ENCODE measurements around the gene COMMD4.
"Not testable (repeated sequence)": the region's sequence is repeated elsewhere in the genome, so short reads cannot be mapped to it uniquely, and the experiment has no call there.

Gene COMMD4

DNA sequence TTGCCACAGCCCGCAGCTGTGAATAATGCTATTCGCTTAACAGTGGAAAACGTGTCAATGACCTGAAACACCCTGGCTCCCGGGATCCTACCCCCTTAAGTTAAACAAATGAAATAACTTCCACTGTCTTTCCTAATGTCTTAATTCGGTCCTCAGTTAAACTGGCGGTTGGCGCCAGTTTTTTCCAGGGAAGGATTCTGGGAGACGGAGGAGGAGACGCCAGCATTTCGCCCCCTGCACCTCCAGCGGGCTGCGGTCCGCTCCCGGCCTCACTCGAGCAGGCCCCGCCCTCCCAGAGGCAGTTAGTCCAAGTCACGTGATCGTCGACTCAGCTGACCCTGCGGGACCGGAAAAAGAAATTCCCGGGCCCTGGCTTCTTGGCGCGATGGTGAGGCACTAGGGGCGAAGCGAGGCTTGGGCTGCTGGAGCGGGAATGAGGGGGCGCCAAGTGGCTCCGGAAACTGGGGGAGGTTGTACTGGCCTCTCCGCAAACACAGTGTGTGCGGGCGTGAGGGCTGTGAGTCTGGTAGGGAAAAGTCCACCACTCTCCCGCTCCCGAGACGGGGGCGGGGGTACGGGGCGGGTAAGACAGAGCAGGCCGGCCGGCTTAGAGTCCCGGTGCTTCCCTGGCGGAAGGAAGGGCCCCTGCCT lies at the start of gene COMMD4:
TSS of gene COMMD4 (plus strand) at position 359 of the 651 bp plus-strand sequence. CDS start at position 386, 27 bp downstream.
- DNase-seq (ENCODE audit: low read depth) = peak; percentile 93

DNA sequence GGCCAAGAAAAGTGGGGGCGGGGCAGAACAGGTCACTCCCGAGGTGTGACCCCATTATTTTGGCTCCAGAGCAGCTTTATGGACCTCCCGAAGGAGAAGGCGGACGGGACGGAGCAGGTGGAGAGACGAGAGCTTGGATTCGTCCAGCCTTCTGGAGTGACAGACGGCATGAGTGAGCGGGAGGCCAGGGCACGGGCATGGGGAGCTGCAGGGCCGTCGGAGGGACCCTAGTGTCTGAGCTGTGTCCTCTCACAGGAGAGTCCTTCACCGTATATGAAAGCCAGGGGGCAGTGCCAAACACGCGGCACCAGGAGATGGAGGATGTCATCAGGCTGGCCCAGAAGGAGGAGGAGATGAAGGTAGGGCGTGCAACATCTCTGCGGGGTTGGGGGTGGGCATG lies 42.2 kb upstream of the COMMD4 start:
- DNase-seq (ENCODE audit: low read depth) = not testable (repeated sequence)

DNA sequence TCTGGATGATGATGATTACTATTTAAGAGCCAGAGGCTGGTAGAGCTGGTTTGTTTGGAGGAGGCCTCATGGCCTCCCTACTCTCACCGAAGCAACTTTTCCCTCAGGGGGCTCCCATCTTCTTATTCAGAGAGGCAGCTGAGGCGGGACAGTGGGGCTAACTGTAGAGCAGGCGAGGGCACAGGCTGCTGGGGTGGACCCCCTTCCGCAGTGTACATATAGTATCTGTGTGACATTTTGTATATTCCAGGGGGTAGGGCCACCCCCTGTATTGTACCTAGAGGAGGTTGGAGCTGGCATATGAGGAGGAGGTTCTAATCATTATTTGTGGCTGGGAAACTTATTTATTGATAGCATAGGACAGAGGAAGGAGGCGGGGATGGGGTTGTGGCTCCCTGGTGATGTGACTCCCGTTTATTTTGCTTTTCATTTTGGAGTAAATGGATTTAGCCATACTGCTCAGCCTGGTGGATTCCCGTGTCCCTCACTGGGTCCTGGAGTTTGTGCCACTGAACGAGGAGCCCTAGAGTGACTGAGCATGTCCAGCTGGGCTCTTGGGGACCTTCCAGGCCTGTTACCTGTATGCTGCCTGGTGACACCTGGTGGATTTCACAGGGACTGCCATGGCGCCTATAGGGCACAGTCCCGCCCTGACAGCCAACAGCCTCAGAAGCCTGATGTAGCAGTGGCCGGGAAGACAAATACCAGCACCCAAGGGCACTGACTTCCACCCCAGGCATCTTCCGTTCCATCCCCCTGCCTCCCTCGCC lies 37.1 kb upstream of the COMMD4 start:
- not testable (repeated sequence) for DNase-seq (ENCODE audit: low read depth)

DNA sequence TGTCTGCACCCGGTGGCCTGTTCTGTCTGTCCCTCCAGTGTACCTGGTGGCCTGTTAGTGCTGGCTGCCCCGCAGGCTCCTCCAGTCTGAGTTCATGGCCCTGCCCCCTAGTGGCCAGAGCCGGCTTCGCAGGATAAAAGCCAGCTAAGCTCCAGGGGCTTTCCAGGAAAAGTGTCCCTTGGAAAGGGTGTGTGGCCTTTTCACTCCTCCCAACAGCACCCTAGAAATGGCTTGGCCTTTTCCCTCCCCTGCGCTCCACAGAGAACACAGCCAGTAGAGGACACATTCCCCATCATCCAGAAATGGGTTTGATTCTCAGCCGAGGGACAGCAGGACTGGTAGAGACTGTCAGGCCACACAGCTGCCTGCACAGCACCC lies 36.6 kb upstream of the COMMD4 start:
- not testable (repeated sequence) for DNase-seq (ENCODE audit: low read depth)

DNA sequence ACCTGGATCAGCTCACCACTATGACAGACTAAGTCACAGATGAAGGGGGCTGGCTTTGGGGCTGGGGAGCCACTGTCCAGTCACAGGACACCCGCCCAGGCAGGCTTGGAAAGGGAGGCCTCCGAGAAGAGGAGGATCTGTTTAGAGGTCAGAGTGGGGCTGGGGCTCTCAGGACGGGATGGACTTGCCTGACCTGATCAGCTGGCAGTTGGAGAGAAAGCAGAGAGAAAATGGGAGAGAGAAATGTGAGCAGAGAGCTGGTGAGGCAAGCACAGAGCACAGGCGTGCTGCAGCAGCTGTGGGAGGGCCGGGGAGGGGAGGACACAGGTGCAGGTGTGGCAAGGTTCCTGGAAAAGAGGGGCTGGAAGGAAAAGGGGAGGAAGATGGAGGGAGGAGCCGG lies 35.8 kb upstream of the COMMD4 start:
- not testable (repeated sequence) for DNase-seq (ENCODE audit: low read depth)

DNA sequence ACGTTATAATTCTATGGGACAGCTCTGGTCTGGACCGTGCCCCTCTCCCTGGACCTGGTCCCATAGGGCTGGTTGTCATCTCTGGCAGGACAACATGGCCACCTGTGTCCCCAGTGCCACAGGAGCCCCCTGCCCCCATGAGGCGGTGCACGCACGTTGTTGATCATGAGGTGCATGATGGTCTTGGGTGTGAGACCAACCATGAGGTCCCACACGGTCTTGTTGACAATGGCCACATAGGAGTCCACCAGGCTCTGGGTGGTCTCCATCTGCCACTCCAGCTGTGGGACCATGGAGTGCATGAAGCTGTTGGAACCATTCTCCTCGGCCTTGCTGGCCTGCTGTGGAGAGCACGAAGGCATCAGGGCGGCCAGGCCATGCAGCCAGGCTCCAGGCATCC lies 33.5 kb upstream of the COMMD4 start:
- DNase-seq (ENCODE audit: low read depth) = no peak

DNA sequence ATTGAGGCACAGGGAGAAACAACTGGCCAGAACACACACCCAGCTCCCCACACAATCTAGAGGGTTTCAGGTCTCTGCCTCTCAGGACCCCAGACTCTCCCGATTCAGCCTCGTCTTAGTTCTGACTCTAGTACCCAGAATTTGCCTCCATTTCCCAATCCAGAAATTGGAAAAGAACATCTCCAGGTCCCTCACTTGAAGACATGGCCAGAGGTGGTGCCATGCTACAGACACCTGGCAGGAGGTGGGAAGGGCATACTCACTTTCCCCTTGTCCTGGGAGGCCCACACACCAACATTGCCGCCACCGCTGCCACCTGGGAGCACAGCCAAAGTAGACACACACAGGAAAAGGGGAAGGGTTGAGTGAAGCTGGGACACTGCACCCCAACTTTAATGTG lies 33.1 kb upstream of the COMMD4 start:
- not testable (repeated sequence) for DNase-seq (ENCODE audit: low read depth)

DNA sequence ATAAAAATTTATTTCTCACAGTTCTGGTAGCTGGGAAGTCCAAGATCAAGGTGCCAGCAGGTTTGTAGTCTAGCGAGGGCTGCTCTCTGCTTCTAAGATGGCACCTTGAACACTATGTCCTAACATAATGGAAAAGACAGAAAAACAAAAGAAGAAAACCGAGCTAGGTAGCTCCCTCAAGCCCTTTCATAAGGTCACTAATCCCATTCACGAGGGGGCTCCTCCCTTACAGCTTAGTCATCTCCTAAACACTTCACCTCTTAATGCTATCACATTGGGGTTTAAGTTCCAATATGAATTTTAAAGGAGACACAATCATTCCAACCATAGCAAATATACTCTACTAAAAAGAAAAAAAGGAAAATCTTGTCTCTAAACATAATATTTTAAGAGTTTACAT lies 29.7 kb upstream of the COMMD4 start:
- DNase-seq (ENCODE audit: low read depth) = no peak

DNA sequence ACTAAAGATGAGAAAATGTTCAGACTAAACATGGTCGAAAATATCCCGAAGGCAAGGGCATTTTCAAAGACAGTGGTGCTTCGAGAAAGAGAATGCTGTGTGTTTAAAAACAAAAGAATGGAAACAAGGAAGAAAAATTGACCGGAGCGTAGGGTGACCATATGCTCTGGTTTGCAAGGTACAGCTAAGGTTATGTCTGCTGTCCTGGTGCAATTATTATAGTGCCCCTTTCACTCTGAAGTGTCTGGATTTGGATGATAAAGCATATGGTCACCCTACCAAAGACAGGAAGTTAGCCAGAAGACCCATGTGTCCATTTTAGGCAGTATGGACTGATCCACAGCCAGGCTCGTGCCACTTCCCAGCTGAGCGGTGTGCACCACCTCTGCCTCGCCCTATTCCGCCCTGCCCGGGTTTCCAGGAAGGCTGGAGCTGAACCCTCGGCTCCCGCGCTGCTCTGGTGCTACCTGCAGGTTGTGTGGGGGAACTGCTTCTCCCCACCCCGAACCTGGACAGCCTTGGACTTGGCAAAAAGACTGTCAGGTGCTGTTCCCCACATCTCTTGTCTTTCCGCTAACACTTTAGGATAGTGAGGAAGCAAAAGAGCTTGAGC lies 28.0 kb upstream of the COMMD4 start:
- DNase-seq (ENCODE audit: low read depth) = peak; percentile 31

DNA sequence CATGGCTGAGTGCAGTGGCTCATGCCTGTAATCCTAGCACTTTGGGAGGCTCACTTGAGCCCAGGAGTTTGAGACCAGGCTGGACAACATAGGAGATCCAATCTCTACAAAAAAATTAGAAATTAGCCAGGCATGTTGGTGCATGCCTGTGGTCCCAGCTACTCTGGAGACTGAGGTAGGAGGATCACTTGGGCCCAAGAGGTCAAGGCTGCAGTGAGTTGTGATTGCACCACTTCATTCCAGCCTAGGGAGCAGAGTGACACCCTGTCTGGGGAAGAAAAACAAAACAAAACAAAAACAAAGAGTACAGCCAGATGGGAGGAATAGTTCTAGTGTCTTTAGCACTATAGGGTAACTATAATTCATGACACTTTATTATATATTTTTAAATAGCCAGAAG lies 26.2 kb upstream of the COMMD4 start:
- peak; percentile 68 for DNase-seq (ENCODE audit: low read depth)

DNA sequence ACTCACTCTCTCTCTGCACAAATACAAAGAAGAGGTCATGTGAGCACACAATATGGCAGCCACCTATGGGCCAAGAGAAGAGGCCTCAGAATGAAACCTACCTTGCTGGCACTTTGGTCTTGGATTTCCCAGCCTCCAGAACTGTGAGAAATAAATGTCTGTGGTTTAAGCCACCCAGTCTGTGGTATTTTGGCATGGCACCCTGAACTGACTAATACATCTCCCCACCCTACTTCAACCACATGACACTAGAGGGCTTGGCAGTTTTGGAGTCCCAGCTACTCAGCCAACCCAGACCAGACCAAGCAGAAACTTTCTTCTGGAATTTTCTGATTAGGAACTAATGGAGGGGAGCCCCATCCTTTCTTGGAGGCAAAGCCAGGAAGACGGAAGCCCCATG lies 23.3 kb upstream of the COMMD4 start:
- peak; percentile 12 for DNase-seq (ENCODE audit: low read depth)

DNA sequence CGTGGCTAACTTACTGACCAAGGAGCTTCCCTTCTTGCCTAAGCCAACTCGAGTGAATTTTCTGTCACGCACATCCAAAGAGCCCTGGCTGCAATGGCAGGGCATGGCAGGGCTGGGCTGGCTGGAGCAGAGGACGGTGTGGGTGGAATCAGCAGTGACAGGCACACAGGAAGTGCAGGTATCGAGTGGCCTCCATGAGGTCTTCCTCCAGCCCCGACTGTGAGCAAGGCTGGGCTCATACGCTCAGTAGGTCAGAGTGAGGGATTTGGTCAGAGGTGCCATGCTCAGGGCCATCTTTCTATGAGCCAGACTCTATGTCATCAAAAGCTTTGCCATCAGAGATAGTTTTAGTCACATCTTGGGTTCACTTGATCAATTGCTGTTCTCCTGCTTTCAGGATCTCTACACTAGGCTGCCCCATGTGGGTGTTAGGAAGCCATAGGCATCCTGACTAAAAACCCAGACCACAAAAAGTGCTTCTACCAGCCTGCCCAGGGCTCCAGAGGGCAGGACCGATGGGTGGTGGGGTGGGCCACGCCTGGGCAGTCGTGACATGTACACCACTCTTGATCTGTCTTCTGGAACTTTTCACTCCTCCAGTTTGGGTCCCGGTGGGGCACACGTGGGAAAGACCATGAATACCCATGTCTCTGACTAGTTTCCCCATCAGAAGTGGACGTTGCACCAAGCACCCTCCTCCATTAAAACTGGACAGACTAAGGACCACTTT lies 22.6 kb upstream of the COMMD4 start:
- DNase-seq (ENCODE audit: low read depth) = no peak

DNA sequence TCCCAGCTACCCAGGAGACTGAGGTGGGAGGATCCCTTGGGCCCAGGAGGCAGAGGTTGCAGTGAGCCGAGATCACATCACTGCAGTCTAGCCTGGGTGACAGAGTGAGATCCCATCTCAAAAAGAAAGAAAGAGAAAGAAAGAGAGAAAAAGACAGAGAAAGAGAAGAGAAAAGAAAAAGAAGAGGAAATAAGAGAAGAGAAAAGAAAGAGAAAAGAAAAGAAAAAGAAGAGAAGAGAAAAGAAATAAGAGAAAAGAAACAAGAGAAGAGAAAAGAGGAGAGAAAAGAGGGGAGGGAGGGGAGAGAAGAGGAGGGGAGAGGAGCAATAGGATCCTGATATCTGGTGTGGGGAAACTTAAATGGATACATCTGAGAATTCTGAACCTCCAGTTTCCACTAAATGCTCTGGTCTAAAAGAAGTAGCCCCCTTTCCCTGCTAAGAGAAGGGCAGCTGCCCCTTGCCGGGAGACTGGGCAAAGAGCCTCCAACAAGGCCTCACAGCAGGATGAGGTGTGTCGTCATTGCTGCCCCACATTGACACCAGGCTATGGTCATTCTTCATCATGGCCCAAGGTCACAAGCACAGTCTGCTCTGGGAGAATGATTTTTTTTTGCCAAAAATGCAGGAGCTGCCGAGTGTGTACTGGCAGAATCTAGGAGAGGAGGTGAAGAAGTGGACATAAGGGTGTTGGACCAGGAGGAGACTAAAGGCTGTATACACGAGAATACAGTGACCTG lies 21.1 kb upstream of the COMMD4 start:
- DNase-seq (ENCODE audit: low read depth) = no peak

DNA sequence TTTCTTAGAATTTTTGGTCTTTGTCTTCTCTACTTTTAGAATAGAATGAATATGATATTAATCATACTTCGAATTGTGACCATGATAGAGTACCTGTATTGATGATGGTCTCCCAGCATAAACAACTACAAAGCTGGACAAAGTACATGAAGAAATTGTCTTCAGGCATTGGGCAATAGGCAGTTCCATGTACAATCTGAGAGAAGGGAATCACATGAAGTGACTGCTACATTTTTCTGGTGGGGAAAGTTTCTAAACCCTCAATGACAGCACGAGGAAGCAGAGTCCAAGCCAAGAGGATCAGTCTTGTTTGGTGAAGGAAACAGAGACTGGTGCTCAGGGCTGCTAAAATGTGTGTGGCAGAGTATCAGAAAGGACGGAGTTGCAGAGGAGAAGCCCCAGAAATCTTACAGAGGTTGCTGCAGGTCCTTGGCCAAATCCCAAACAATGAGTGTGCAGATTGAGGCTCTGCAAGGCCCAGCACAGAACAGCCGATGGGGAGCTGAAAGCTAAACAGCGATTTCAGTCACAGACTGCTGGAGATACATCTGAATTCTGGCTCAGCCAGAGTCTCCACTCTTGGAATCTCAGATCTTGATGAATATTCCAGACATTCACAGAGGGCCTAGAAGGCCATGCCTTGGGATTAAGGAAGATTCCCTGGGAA lies 16.5 kb upstream of the COMMD4 start:
- DNase-seq (ENCODE audit: low read depth) = peak; percentile 28

DNA sequence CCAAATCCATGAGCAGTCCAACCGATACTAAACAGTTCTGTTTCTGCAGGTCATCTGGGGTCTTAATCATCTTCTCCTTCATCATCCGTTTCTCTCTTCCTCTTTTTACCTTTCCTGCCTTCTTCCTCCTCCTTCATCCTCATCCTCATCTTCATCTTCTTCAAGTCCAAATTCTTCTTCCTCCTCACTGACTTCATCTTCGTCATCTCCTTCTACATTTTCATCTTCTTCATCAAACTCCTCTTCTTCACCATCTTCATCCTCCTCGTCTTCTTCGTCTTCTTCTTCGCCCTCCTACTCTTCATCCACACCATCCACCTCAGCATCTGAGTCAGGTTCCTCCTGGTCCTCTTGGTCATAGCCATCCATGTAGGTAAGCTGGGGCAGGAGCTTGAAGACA lies 14.2 kb upstream of the COMMD4 start:
- DNase-seq (ENCODE audit: low read depth) = no peak

DNA sequence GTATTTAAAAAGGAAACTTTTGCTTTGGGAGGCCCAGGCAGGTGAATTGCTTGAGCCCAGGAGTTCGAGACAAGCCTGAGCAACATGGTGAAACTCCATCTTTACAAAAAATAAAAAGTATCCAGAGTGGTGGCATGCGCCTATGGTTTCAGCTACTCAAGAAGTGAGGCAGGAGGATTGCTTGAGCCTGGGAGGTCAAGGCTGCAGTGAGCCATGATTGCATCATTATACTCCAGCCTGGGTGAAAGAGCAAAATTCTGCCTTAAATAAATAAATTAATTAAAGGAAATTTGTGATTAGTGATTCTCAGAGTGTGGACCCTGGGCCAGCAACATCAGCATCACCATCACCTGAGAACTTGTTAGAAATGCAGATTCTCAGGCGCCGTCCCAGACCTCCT lies 9.9 kb upstream of the COMMD4 start:
- DNase-seq (ENCODE audit: low read depth) = no peak

DNA sequence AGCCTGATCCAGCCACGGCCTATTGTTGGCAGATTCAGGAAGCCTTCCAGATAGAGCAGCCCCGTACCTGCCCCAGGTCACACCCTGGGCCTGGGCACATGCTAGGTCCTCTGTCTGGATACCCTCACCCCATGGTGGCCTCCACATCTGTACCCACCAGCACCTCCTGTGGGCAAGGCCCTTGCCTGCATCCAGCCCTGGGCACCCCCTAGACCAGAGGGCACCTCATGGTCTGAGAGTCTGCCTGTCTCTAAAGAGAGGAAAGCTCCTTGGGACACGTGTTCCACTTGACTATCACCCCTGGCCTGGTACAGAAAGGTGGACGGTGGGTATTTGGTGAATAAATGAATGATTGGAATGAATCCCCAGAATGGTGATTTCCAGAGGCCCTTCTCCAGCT lies 8.9 kb upstream of the COMMD4 start:
- DNase-seq (ENCODE audit: low read depth) = no peak

DNA sequence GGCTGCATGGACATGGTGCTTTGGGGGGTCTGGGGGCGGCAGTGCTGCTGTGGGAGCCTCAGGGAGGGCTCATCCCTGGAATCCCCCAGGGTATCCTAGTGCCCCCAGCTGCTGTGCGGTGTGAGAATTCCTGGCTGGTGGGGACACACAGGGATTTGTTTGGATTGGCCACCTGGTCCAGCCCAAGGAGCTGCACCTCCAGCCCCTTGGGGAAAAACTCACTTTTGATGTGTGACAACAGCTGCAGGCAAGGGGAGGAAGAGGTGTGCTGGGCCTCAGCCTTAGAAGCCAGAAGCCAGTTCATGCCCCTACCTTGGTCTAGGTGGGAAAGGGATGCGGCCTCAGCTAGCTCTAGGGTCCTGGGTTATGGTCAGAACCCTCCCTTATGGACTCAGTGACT lies 8.4 kb upstream of the COMMD4 start:
- no peak for DNase-seq (ENCODE audit: low read depth)

DNA sequence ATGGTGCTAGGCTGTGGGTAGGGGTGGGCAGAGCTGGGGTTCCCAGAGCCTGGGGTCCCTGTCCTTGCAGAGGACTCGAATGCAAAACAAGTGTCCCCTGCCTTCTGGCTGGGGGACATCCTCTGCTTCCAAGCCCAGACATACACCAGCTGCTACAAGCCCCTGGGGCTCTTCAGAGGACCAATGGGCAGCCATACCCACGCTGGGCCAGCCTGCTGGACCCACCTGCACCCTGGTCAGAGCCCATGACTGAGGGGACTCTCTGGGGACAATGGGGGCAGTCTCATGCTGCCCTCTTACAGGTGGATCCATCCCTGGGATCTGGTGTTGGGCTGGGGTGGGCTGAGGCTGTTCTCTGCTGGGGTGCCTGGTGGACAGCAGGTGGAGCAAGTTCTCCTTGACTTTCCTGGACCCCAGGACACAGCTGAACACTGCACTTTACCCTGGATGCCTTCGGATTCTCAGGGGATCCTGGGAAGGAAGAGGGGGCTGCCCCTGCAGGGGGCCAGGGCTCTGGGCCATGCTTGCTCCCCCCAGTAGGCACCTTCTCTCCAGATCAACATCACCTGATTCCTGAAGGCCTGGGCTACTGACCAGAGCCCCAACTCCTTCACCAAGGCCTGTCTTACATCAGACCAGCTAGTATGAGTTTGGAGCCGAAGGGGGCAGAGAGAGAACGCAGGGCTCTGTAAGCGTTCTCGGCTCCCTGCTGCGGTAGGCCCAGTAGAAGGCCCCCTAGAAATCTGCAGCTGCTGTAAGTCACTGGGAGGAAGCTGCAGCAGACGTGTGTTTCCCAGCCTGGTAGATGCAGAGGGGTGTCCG lies 7.2 kb upstream of the COMMD4 start:
- no peak for DNase-seq (ENCODE audit: low read depth)

DNA sequence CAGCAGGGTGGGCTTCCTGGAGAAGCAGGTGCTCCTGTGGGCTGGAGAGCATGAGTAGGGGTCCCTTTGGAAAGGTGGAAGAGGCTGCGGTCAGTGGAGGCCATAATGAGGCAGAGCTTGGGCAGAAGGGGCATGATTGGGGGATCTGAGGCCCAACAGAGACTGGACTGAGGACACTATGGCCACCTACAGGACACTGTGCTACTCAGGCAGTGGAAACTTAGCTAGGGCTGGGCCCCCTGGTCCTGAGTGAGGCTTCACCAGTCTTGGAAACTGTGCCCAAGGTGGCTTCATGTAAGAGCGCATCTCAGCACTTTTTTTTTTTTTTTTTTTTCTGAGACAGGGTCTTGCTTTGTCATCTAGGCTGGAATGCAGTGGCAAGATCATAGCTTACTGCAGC lies 6.3 kb upstream of the COMMD4 start:
- no peak for DNase-seq (ENCODE audit: low read depth)

DNA sequence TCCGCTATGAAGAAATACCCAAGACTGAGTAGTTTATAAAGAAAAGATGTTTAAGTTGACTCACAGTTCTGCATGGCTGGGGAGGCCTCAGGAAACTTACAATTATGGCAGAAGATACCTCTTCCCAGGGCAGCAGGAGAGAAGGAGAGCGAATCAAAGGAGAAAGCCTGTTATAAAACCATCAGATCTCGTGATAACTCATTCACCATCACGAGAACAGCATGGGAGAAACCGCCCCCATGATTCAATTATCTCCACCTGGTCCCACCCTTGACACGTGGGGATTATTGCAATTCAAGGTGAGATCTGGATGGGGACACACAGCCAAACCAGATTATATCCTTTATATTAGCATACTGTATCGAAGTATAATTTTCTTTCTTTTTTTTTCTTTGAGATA lies 3.8 kb upstream of the COMMD4 start:
- DNase-seq (ENCODE audit: low read depth) = not testable (repeated sequence)
